ENCODE results near the gene MECP2.

MECP2 gene

GRCh38 chrX:154115750-154116149 lies 18.2 kb upstream of the MECP2 start:
- no peak for DNase-seq (ENCODE audit: low read depth)

GRCh38 chrX:154115071-154115470 lies 17.6 kb upstream of the MECP2 start:
- DNase-seq (ENCODE audit: low read depth): no peak

- no peak for DNase-seq (ENCODE audit: low read depth)
Observed at GRCh38 chrX:154114652-154115051, 17.1 kb upstream of the MECP2 start.

- no peak for DNase-seq (ENCODE audit: low read depth)
Observed at GRCh38 chrX:154113729-154114128, 16.2 kb upstream of the MECP2 start.

GRCh38 chrX:154098551-154098950 lies 1.0 kb upstream of the MECP2 start:
- no peak for DNase-seq (ENCODE audit: low read depth)

- peak; percentile 36 for DNase-seq (ENCODE audit: low read depth)
Observed at GRCh38 chrX:154097003-154097588, 421 bp downstream of the MECP2 start.

GRCh38 chrX:154096140-154097002 lies 1.1 kb downstream of the MECP2 start:
- no peak for DNase-seq (ENCODE audit: low read depth)

- no peak for DNase-seq (ENCODE audit: low read depth)
Observed at GRCh38 chrX:154094833-154095232, 2.7 kb downstream of the MECP2 start.

GRCh38 chrX:154093965-154094364 lies 3.6 kb downstream of the MECP2 start:
- DNase-seq (ENCODE audit: low read depth): no peak

- DNase-seq (ENCODE audit: low read depth): no peak
Observed at GRCh38 chrX:154092371-154092770, 5.1 kb downstream of the MECP2 start.

- no peak for DNase-seq (ENCODE audit: low read depth)
Observed at GRCh38 chrX:154091678-154092077, 5.8 kb downstream of the MECP2 start.

- no peak for DNase-seq (ENCODE audit: low read depth)
Observed at GRCh38 chrX:154090731-154091130, 6.8 kb downstream of the MECP2 start.

GRCh38 chrX:154084449-154085300 lies 12.8 kb downstream of the MECP2 start:
- no peak for DNase-seq (ENCODE audit: low read depth)

GRCh38 chrX:154083126-154083517 lies 14.4 kb downstream of the MECP2 start:
- no peak for DNase-seq (ENCODE audit: low read depth)

- no peak for DNase-seq (ENCODE audit: low read depth)
Observed at GRCh38 chrX:154082396-154083125, 15.0 kb downstream of the MECP2 start.

GRCh38 chrX:154077101-154077500 lies 20.4 kb downstream of the MECP2 start:
- no peak for DNase-seq (ENCODE audit: low read depth)

GRCh38 chrX:154074199-154074598 lies 23.3 kb downstream of the MECP2 start:
- no peak for DNase-seq (ENCODE audit: low read depth)

GRCh38 chrX:154072192-154072591 lies 25.3 kb downstream of the MECP2 start:
- no peak for DNase-seq (ENCODE audit: low read depth)

- DNase-seq (ENCODE audit: low read depth): no peak
Observed at GRCh38 chrX:154068560-154068959, 29.0 kb downstream of the MECP2 start.

GRCh38 chrX:154064637-154065435 lies 32.7 kb downstream of the MECP2 start:
- DNase-seq (ENCODE audit: low read depth): no peak

GRCh38 chrX:154063234-154063633 lies 34.3 kb downstream of the MECP2 start:
- DNase-seq (ENCODE audit: low read depth): no peak
